ENCODE results near the gene PROSER3.
"Not testable (repeated sequence)": the region's sequence is repeated elsewhere in the genome, so short reads cannot be mapped to it uniquely, and the experiment has no call there.

- TF ChIP-seq, protein P1, sequence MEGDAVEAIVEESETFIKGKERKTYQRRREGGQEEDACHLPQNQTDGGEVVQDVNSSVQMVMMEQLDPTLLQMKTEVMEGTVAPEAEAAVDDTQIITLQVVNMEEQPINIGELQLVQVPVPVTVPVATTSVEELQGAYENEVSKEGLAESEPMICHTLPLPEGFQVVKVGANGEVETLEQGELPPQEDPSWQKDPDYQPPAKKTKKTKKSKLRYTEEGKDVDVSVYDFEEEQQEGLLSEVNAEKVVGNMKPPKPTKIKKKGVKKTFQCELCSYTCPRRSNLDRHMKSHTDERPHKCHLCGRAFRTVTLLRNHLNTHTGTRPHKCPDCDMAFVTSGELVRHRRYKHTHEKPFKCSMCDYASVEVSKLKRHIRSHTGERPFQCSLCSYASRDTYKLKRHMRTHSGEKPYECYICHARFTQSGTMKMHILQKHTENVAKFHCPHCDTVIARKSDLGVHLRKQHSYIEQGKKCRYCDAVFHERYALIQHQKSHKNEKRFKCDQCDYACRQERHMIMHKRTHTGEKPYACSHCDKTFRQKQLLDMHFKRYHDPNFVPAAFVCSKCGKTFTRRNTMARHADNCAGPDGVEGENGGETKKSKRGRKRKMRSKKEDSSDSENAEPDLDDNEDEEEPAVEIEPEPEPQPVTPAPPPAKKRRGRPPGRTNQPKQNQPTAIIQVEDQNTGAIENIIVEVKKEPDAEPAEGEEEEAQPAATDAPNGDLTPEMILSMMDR (IDR thresholded peaks at IDR 0.05; ENCODE audit: low read length) = not testable (repeated sequence)
- not testable (repeated sequence) for TF ChIP-seq EZH2 (IDR thresholded peaks at IDR 0.05; ENCODE audit: borderline replicate concordance, low read length)
Measured at GRCh38 chr19:35724132-35724531, 33.8 kb upstream of the PROSER3 start.

Data from OCI-LY1 (cell line).